ENCODE results near the gene KDM3B.
"Not testable (repeated sequence)": the region's sequence is repeated elsewhere in the genome, so short reads cannot be mapped to it uniquely, and the experiment has no call there.

GRCh38 chr5:138410996-138411640 lies 58.6 kb downstream of the KDM3B start:
- not testable (repeated sequence) for TF ChIP-seq EZH2 (IDR thresholded peaks at IDR 0.05; ENCODE audit: borderline replicate concordance, low read length)
- TF ChIP-seq, protein P1, sequence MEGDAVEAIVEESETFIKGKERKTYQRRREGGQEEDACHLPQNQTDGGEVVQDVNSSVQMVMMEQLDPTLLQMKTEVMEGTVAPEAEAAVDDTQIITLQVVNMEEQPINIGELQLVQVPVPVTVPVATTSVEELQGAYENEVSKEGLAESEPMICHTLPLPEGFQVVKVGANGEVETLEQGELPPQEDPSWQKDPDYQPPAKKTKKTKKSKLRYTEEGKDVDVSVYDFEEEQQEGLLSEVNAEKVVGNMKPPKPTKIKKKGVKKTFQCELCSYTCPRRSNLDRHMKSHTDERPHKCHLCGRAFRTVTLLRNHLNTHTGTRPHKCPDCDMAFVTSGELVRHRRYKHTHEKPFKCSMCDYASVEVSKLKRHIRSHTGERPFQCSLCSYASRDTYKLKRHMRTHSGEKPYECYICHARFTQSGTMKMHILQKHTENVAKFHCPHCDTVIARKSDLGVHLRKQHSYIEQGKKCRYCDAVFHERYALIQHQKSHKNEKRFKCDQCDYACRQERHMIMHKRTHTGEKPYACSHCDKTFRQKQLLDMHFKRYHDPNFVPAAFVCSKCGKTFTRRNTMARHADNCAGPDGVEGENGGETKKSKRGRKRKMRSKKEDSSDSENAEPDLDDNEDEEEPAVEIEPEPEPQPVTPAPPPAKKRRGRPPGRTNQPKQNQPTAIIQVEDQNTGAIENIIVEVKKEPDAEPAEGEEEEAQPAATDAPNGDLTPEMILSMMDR (conservative IDR thresholded peaks at IDR 0.05 in 1 of 2, IDR thresholded peaks at IDR 0.05 in 1 of 2; ENCODE audit: extremely low read depth in 1 of 2, insufficient read depth in 1 of 2, low read depth in 1 of 2, low read length in 2 of 2): peak; percentile 35 to 60

Data from mammary epithelial cell (primary cell).